AG08395 (cell line): ENCODE measurements around the gene TMEM86B.

ENCODE experiments used
- DNase-seq: peaks from one replicate; pipeline ENCODE4 v3.0.0; 2012; ENCODE audit warnings: mixed read lengths, low spot score

Gene TMEM86B, protein sequence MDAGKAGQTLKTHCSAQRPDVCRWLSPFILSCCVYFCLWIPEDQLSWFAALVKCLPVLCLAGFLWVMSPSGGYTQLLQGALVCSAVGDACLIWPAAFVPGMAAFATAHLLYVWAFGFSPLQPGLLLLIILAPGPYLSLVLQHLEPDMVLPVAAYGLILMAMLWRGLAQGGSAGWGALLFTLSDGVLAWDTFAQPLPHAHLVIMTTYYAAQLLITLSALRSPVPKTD

GRCh38 chr19:55228403-55229031 is at the start of gene TMEM86B:
TSS of gene TMEM86B (minus strand) at chr19:55228763. CDS start at chr19:55228741, 22 bp downstream.
- no peak for DNase-seq

DNA sequence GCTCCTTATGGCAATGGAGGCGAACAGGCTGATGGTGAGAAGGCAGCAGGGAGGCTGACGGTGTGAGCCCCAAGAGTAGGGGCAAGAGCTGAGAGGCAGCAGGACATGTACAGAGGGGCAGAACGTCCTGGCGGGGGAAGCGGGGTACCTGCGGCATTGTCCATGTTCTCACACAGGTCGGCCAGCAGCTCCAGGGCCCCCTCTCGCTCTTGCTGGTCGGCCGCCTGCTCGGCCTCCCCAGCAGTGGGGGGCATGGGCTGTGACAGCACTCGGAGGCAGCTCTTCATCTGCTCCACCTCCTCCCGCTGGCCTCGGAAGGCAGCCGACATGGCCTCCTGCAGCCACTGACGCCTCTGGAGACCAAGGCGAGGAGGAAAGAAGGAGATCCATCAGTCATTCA is 48.9 kb upstream of the TMEM86B start:
- DNase-seq: no peak

DNA sequence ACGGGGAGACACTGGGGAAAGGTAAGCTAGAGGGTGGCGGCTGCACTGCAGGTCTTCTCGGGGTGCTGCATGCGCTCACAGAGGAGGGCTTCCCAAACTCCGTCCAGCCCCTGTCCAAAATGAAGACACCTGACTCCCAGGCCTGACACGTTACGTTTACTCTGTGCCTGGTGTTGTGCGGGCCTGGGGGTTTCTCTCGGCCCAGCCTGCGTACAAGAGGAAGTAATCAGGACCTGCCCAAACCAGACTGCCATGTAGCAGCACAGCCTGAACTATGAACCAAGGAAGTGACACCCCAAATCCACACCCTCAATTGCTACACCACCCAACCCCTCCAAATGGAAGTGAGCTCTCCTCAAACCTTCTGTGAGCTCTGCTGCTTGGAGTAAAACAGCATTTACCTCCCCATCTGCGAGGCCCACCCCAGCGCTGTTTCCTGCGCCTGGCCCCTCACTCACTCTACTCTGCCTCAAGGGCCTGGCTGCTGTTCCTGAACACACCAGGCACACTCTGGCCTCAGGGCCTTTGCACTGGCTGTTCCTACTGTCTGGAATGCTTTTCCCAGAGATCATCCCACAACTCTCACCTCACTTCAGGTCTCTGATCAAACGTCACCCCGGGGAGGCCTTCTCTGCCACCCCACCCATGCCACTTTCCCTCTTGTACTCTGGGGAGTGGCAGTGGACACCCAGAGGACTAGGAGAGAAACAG is 48.3 kb upstream of the TMEM86B start:
- DNase-seq: no peak

DNA sequence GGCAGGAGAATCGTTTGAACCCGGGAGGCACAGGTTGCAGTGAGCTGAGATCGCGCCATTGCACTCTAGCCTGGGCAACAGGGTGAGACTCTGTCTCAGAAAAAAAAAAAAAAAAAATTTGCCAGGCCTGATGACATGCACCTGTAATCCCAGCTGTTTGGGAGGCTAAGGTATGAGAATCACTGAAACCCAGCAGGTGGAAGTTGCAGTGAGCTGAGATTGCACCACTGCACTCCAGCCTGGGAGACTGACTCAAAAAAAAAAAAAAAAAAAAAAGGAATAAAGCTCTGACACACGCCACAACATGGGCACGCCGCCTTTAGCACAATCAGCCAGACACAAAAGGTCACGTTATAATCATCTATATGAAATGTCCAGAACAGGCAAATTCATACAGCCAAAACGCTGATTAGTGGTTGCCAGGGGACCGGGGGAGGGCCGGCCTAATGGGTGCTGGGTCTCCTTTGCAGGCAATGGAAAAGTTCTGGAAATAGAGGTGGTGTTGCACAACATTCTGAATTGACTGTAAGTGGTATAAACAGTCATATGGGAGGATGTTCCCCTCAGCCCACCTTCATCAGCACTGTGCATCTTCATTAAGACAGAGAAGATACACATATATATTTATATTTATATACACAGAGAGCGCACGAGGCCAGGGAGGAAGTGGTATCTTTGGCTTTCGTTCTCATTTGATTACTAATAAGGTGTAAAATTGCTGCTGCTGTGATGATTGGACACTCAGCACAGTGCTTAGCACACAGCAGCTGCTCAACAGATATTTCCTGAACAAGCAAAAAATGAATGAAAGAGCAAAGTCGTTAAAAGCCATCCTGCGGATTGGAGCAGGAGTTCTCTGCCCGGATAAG is 47.5 kb upstream of the TMEM86B start:
- no peak for DNase-seq

- no peak for DNase-seq
Observed at GRCh38 chr19:55273978-55274707, 45.6 kb upstream of the TMEM86B start.

DNA sequence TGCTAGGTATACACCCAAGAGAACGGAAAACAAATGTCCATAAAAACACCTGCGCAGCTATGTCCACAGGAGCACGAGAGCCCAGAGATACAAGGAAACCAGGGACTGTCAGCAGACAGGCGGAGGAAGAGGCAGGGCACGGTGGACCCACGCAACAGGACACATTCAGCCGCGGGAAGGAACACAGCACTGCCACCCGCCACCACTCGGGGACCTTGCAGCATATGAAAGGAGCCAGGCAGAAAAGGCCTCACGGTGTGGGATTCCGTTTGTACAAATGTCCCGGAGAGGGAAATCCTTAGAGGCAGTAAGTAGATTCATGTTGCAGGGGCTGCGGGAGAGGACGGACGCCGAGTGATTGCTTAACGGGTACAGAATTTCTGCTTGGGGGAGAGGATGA is 43.6 kb upstream of the TMEM86B start:
- DNase-seq: no peak

DNA sequence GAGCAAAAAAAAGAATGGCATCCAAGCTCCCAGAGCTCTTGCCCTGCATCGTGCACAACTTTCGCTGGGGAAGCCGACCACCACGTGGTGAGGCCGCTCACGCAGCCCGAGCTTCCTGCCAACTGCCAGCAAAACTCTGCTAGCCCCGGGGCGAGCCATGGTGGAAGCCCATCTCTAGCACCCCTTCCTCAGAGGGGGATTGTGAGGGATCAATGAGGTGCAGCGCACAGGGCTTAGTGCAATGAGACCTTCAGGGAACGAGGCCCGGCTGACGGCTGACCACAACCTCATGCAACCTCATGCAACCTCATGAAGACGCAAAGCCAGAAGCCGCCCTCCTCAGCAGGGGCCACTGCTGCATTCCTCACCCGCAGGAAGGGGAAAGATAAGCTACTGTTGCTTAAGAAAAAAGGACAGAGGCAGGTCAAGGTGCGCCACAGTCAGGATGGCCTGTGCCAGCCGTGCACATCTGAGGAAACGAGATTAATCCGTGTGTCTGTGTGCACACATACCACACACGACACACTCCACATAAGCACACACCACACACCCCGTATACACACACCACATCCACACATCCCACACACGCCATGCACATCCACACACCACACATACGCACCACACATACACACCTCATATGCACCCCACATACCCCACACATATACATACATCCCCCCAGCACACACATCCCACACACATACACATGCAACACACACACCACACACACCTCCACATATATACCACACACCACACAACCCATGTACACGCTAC is 41.8 kb upstream of the TMEM86B start:
- no peak for DNase-seq

GRCh38 chr19:55269299-55269698 is 40.7 kb upstream of the TMEM86B start:
- DNase-seq: no peak

DNA sequence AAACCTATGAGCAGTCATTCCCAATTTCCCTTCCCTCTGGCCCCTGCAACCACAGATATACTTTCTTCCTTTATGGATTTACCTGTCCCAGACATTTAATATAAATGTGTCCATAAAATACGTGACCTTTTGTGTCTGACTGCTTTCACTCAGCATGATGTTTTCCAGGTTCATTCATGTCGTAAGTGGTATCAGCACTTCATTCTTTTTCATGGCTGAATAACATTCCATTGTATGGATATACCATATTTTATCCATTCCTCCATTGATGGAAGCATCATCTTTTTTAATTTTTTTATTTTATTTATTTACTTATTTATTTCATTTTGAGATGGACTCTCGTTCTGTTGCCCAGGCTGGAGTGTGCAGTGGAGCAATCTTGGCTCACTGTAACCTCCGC is 38.3 kb upstream of the TMEM86B start:
- no peak for DNase-seq

DNA sequence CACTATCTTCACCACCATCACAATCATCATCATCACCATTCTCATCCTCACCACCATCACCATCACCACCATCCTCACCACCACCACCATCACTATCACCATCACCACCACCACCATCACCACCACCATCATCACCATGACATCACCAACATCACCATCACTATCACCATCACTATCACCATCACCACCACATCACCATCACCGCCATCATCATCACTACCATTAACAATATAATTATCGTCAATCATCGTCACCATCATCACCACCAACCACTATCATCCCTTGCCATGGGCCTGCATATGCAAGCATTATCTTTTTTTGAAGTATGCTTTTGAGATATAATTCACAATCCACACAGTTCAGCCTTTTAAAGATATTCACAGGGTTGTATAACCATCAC is 37.8 kb upstream of the TMEM86B start:
- no peak for DNase-seq

DNA sequence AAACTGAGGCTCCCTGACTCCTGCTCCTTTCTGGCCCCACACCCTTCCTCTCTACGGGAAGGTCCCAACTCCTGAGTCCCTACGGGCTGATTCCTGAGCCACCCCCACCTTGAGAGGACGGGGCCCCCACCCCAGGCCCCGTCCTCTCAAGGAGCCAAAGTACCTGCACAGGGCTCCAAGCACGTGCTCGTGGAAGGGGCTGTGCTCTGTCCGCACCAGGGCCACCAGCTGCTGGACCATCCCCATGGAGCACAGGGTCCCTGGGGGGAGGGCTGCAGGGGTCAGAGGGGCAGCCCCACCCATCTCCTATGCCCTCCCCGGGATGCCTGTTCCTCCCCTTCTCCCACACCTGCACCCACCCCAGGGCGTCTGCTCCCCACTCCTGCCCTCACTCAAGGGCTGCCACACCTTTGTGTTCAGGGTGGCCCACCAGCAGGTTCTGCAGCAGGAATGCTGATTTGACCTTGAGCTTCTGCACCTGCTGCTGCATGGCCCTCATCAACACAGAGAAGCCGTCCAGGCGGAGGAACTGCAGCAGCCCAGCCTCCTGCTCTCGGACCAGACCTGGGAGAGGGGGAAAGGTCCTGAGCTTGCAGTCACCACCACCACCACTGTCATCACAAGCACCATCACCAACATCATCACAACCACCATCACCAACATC is 37.3 kb upstream of the TMEM86B start:
- no peak for DNase-seq

GRCh38 chr19:55265173-55265572 is 36.6 kb upstream of the TMEM86B start:
- DNase-seq: no peak

DNA sequence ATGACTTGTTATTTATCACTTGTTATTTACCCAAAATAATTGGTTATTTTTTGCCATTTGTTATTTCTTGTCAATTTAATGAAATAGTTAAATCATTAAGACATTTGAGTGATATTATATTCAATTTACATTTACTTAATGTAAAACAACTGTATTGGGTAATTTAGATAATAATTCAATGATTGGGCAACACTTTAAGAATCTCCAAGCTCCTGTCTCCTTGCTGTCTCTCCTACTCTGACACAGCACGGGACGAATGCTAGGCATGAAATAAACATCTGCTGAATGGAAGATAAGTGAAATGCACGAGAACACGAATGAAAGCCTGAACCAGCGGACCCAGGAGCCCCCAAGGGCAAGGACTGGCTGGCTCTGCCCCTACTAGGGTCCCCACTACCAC is 36.0 kb upstream of the TMEM86B start:
- no peak for DNase-seq

- no peak for DNase-seq
Observed at GRCh38 chr19:55262359-55262758, 33.8 kb upstream of the TMEM86B start.

DNA sequence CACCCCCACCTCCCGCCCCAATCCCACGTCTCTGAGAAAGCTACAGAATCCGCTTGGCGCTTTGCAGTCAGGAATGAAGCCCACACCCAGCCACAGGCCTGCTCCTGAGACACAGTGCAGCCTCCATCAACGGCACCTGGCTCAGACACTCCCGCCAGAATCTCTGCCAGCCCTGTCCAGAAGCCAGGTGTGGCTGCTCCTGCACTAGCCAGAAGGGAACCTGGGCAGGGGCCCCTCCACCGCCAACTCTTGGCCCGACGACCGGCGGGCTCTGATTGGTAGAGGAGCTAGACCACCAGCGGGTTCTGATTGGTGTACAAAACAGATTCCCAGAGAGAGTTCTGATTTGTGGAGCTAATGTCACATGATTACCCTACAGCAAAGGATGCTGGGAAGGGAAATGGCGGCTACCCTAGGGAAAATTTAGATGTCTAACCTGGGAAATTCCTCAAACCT is 33.1 kb upstream of the TMEM86B start:
- no peak for DNase-seq

- no peak for DNase-seq
Observed at GRCh38 chr19:55259540-55260210, 31.1 kb upstream of the TMEM86B start.

- DNase-seq: peak; percentile 100
Observed at GRCh38 chr19:55258828-55259539, 30.4 kb upstream of the TMEM86B start, which contains the start of gene PPP6R1. TSS of gene PPP6R1 (minus strand) at chr19:55259017. CDS start at chr19:55247103, 11,914 bp downstream.

GRCh38 chr19:55258476-55258827 is 29.9 kb upstream of the TMEM86B start:
- peak; percentile 53 for DNase-seq
